ENCODE measurements around the gene ABCA9. TPM values are rescaled to one million over a fixed set of nuclear protein-coding genes. Genes with fewer than 3 reads are reported as not detected.

ABCA9 gene
- total RNA-seq: under 0.01 and 0.64 TPM in 2 replicates

GRCh38 chr17:69060822-69061221, at the start of gene ABCA9:
Gene ABCA9 (minus strand): TSS chr17:69060927. CDS start chr17:69051126, 9,801 bp downstream.

DNA sequence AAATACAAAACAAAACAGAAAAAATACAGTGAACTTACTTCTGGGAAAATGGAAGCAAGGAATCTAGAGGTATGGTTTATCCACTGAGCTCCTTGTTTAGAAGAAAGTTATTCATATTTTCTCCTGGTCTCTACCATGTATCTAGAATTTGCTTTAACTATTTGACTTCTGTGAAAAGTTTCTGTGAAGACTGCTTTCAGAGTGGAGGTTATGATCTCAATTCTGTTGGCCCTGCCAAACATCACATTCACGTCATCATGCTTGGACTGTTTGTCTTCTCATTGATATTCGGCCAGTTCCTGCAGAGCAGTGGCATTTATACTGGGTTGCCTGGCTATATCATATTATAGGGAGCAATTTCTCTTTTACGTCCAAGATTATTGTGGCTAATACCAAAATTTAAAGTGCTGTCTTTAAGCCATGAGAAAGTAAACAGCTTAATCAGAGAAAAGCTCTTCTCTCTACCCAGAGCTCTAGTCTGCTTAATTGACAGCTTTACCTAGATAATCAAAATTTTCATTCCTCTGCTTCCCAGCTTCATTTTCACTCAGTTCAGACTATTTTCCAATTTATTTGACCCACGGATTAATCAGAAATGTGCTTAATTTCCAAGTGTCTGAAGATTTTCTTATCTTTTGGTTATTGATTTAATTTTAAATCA, 105.4 kb downstream of the ABCA9 start, which contains the start of gene ABCA8:
TSS of gene ABCA8 (minus strand) at position 212 of the 661 bp plus-strand sequence. CDS start 13,358 bp downstream, outside the sequence.

Other genes starting within 250 kb of the ABCA9 start
- not detected in 2 replicates for gene ABCA8, start 105.5 kb downstream of the ABCA9 start, total RNA-seq
- gene ABCA6, start 81.0 kb upstream of the ABCA9 start, total RNA-seq: 1.9 and 2.3 TPM in 2 replicates
- gene ABCA10, start 167.9 kb upstream of the ABCA9 start, total RNA-seq: 0.33 and 0.39 TPM in 2 replicates

Data from mammary microvascular endothelial cell (primary cell).